Activated CD4-positive, alpha-beta T cell treated with anti-CD3 and anti-CD28 coated beads for 4 hours (primary cell): ENCODE measurements around the gene APLF.
"Not testable (repeated sequence)": the region's sequence is repeated elsewhere in the genome, so short reads cannot be mapped to it uniquely, and the experiment has no call there.

Source experiments
- DNase-seq, 2 donors: peaks; one replicate each; pipeline ENCODE4 v3.0.0-alpha.2; 2020

APLF gene

GRCh38 chr2:68594041-68594440, 126.7 kb downstream of the APLF start:
- DNase-seq: no peak

- peak; percentile 37 to 55 for DNase-seq
These were observed 127.5 kb downstream of the APLF start for GRCh38 chr2:68594674-68595492.

DNA sequence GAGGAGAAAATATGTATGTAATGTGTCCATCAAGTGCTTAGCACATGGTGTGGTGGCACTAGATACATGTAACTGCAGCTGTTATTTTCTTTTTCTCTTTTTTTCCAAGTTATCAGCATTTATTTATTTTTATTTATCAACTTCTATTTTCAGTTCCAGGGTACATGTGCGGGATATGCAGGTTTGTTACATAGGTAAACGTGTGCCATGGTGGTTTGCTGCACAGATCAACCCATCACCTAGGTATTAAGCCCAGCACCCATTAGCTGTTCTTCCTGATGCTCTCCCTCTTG, 128.1 kb downstream of the APLF start:
- DNase-seq: not testable (repeated sequence)

- not testable (repeated sequence) for DNase-seq
These were observed 133.1 kb downstream of the APLF start for GRCh38 chr2:68600495-68600894.

GRCh38 chr2:68603059-68603458, 135.7 kb downstream of the APLF start:
- DNase-seq: no peak

GRCh38 chr2:68604077-68604476, 136.7 kb downstream of the APLF start:
- no peak for DNase-seq

DNA sequence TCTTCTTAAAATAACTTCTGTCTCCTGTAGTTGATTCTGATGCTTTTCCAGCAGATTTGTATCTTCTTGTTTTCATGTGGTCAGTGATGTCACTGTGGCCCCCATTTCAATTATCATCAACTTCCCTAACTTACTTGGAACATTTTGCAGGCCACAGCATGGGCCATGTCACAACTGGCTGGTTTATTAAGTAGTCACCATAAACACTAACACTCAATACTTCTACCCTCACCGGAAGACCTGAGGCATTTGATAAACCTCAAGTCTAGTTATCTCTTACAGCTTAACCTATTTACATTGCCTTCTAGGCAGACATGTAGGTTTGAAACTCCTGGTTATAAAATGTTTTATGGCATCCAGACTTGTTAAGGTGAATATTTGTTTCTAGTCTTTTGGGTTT, 138.6 kb downstream of the APLF start:
- DNase-seq: no peak

DNA sequence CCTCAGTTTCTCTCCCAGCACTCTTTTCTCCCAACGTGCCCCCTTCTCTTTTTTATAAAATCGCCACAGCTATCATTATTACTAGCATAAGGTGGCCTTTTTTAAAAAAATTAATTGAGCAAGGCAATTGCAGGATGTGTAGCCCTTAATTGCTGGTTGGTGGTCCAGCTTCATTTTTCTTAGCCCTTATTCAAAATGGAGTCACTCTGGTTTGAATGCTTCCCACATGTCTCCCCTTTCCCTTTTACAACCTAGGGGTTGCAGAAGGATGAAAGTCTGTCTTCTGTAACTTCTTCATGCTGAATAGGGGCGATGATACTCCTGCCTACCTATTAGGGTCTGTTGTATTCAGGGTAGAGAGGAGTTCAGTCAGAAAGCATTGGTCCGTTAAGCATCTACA, 139.4 kb downstream of the APLF start:
- DNase-seq: no peak

GRCh38 chr2:68607837-68608236, 140.5 kb downstream of the APLF start:
- DNase-seq: no peak

DNA sequence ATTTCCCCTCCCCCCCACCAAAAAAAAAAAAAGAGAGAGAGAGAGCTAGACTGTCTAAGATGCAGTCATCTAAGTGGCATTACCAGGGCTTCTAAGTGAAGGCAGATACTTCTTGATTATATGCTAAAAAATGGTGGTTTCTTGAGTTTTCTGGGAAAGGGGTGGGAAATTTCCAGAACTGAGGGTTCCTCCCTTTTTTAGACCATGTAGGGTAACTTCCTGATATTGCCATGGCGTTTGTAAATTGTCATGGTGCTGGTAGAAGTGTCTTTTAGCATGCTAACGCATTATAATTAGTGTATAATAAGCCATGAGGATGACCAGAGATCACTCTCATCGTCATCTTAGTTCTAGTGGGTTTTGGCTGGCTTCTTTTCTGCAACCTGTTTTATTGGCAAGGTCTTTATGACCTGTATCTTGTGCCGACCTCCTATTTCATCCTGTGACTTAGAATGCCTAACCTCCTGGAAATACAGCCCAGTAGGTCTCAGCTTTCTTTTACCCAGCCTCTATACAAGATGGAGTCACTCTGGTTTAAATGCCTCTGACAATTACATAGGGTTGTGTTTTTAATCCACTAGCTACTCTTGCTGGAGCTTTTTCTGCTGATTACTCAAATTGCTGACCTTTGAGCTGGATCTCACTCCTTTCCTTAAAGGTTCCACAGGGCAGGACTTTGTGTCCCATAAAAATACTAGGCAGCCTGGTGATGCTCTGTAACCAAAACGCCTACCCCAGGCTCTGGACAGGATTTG, 145.6 kb downstream of the APLF start:
- no peak for DNase-seq

DNA sequence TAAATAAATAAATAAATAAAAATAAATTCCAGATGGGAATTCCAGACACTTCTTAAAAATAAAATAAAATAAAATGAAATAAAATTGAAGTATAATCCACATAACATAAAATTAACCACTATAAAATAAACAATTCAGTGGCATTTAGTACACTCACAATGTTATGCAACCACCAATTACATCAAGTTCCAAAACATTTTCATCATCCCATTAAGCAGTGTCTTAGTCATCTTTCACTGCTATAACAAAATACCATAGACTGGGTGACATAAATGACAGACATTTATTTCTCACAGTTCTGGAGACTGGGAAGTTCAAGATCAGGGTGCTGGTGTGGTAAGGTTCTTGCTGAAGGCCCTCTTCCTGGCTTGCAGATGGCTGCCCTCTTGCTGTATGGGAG, 153.4 kb downstream of the APLF start:
- DNase-seq: no peak

- DNase-seq: no peak
These were observed 156.4 kb downstream of the APLF start for GRCh38 chr2:68623820-68624219.

GRCh38 chr2:68627615-68628014, 160.2 kb downstream of the APLF start:
- DNase-seq: no peak
